ENCODE measurements around the gene ITCH. TPM values are rescaled to one million over a fixed set of nuclear protein-coding genes. Genes with fewer than 3 reads are reported as not detected.

Gene ITCH

GRCh38 chr20:34560614-34561013 lies 197.5 kb downstream of the ITCH start:
- Histone ChIP-seq H2AK5ac (ENCODE audit: low read depth, low read length) (no peak overlapping the region), H4K91ac (ENCODE audit: low read depth, low read length, poor library complexity) (no peak overlapping the region), H3K4me1 (ENCODE audit: control insufficient read depth in 2 of 2, insufficient read depth in 1 of 2, low read depth in 1 of 2, low read length in 2 of 2) (peaks cover 0 to 2% of the 10 kb centered on the region in 2 donors), H2AFZ (ENCODE audit: low read length) (no peak overlapping the region), H3K4me2 (ENCODE audit: insufficient read depth, low read length, poor library complexity, severe bottlenecking) (no peak overlapping the region), H3K79me1 (ENCODE audit: low read depth, low read length) (peaks cover 2% of the 10 kb centered on the region), H3K23ac (ENCODE audit: low read depth, low read length, poor library complexity) (no peak overlapping the region), H3K9me3 (replicated peaks in 1 of 2; ENCODE audit: control insufficient read depth in 2 of 2, insufficient read depth in 1 of 2, low read depth in 1 of 2, low read length in 2 of 2) (peaks cover 0 to under 1% of the 10 kb centered on the region in 2 donors), H3K36me3 (replicated peaks in 1 of 2; ENCODE audit: control insufficient read depth in 2 of 2, insufficient read depth in 2 of 2, low read length in 2 of 2) (peaks cover 3 to 39% of the 10 kb centered on the region in 2 donors), H3K27me3 (ENCODE audit: control insufficient read depth in 3 of 3, insufficient read depth in 3 of 3, low read depth in 1 of 3, low read length in 3 of 3) (no peaks in the 10 kb centered on the region), H2BK12ac (ENCODE audit: low read length) (no peak overlapping the region), H4K8ac (ENCODE audit: low read depth, low read length) (no peak overlapping the region), H2BK15ac (ENCODE audit: low read length) (no peak overlapping the region), H3K27ac (replicated peaks; ENCODE audit: low read length) (no peak overlapping the region), H3K14ac (ENCODE audit: low read length) (no peak overlapping the region), H3K9ac (ENCODE audit: low read depth, low read length, poor library complexity) (no peak overlapping the region), H3K18ac (ENCODE audit: low read length) (no peak overlapping the region), H2BK5ac (ENCODE audit: low read length) (peak overlapping the region; percentile 66), H2BK120ac (ENCODE audit: low read depth, low read length) (no peak overlapping the region), H3K4ac (ENCODE audit: low read length) (no peak overlapping the region), H3K4me3 (ENCODE audit: low read length in 2 of 2) (no peak overlapping the region)
- DNase-seq (ENCODE audit: low spot score): no peak
- WGBS, 2 donors (ENCODE audit: extremely low coverage in 2 of 2, insufficient read length in 2 of 2, insufficient replicate concordance in 1 of 2): no CpG with 5 or more reads among the region's 7 CpGs

Small RNAs within 50 kb of the gene (small RNA-seq; reads per million reads assigned to genes)
- gene AL356299.1 (ENCODE audit: insufficient read depth) (not detected), gene MIR644A (ENCODE audit: insufficient read depth) (not detected), gene RF00019 (ENCODE audit: insufficient read depth) (not detected)
